Fibroblast of mammary gland (primary cell): Measurements from ENCODE around the gene EFCAB12.
"Not testable (repeated sequence)": the region's sequence is repeated elsewhere in the genome, so short reads cannot be mapped to it uniquely, and the experiment has no call there.

ENCODE experiments used
- DNase-seq: peaks from one replicate; pipeline ENCODE4 v3.0.0-alpha.2; 2010; ENCODE audit warnings: low read depth
- H3K4me3 ChIP-seq: 2 replicates; pipeline ENCODE4 v1.5.1; 2011; ENCODE audit warnings: low read depth, mild to moderate bottlenecking, low read length, moderate library complexity; ENCODE audit not compliant: control insufficient read depth
- TF ChIP-seq, protein P1 (sequence below): conservative IDR thresholded peaks from 2 replicates; pipeline ENCODE4 v1.5.1; 2011; ENCODE audit warnings: low read depth, low read length, inconsistent platforms; ENCODE audit not compliant: control insufficient read depth, insufficient read depth

The EFCAB12 gene

DNA sequence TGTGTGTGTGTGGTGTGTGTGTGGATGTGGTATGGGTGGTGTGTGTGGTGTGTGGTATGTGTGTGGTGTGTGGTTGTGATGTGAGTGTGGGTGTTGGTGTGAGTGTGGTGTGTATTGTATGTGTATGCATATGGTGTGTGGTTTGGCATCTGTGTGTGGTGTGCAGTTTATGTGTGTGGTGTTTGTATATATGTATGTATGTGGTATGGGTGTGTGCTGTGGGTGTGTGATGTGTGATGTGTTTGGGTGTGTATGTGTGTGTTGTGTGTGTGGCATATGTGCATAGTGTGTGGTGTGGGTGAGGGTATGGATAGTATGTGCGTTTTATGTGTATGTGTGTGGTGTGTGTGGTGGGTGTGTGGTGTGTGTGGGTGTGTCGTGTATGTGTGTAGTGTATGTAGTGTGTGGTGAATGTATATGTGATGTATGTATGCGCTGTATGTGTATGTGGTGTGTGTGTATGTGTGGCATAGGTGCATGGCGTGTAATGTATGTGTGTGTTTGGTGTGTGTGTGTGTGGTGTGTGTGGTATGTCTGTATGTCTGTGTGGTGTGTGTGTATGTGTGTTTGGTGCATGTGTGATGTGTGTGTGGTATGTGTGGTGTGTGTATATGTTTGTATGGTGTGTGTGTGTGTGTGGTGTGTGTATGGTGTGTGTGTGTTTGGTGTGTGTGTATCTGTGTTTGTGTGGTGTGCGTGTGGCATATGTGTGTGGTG is 58.0 kb downstream of the EFCAB12 start:
- no peak for DNase-seq
- TF ChIP-seq, protein P1, sequence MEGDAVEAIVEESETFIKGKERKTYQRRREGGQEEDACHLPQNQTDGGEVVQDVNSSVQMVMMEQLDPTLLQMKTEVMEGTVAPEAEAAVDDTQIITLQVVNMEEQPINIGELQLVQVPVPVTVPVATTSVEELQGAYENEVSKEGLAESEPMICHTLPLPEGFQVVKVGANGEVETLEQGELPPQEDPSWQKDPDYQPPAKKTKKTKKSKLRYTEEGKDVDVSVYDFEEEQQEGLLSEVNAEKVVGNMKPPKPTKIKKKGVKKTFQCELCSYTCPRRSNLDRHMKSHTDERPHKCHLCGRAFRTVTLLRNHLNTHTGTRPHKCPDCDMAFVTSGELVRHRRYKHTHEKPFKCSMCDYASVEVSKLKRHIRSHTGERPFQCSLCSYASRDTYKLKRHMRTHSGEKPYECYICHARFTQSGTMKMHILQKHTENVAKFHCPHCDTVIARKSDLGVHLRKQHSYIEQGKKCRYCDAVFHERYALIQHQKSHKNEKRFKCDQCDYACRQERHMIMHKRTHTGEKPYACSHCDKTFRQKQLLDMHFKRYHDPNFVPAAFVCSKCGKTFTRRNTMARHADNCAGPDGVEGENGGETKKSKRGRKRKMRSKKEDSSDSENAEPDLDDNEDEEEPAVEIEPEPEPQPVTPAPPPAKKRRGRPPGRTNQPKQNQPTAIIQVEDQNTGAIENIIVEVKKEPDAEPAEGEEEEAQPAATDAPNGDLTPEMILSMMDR, result no peak

DNA sequence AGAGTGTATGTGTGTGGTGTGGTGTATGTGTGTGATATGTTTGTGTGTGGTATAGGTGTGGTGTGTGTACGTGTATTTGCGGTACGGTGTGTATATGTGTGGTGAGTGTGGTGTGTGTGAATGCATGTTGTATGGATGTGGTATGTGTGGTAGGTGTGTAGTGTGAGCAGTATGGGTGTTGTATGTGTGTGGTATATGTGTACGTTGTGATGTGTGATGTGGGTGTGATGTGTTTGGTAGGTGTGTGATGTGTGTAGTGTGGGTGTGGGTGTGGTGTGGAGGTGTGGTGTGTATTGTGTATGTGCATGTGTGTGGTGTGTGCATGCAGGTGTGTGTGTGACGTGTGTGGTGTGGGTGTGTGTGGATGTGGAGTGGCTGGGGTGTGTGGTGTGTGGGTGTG is 58.7 kb downstream of the EFCAB12 start:
- no peak for DNase-seq
- H3K4me3 ChIP-seq, result no peak overlapping the region
- TF ChIP-seq, protein P1, result no peak

More for the DNA sequence above, 58.0 kb downstream of the EFCAB12 start:
- no peak overlapping the region for H3K4me3 ChIP-seq

DNA sequence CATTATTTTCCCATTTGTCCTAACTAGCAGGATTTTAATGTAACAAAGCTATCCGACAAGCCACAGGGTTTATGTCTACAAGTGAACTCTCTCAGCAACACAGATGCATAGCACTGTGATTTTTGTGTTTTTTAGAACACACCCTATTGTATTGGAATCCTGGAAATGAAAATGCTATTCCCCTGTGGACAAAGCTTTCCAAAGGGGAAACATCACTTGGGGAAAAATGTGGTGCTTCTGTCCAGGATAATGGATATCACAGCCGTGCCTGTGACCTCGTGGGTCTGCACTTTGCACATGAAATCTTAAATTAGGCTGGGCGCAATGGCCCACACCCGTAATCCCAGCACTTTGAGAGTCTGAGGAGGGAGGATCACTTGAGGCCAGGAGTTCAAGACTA is 60.6 kb downstream of the EFCAB12 start:
- TF ChIP-seq, protein P1, result no peak
- DNase-seq, result no peak
- H3K4me3 ChIP-seq, result no peak overlapping the region

DNA sequence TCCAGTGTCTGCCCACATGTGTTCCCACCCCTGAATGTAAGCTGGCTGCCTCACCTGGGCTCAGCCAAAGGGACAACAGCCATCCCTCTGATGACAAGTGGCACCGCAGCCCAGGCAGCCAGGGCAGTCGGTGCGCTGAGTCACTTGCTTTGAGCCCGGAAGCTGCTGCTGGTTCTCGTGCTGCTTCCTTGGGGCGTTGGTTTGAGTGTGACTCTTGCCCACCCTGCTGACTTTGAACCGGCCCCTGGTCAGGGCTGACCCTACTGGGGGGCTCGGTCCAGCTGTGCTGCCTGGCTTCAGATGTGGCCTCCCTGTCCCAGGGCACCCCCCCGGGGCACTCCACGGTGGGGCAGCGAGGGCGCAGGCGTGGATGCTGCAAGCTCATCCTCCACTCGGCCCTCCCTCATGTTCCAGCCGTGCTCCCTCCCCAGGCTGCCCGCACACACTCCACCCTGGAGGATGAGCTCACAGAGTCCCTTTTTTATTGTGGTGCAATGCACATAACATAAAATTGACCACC is 62.1 kb downstream of the EFCAB12 start:
- no peak overlapping the region for H3K4me3 ChIP-seq
- TF ChIP-seq, protein P1, result no peak

DNA sequence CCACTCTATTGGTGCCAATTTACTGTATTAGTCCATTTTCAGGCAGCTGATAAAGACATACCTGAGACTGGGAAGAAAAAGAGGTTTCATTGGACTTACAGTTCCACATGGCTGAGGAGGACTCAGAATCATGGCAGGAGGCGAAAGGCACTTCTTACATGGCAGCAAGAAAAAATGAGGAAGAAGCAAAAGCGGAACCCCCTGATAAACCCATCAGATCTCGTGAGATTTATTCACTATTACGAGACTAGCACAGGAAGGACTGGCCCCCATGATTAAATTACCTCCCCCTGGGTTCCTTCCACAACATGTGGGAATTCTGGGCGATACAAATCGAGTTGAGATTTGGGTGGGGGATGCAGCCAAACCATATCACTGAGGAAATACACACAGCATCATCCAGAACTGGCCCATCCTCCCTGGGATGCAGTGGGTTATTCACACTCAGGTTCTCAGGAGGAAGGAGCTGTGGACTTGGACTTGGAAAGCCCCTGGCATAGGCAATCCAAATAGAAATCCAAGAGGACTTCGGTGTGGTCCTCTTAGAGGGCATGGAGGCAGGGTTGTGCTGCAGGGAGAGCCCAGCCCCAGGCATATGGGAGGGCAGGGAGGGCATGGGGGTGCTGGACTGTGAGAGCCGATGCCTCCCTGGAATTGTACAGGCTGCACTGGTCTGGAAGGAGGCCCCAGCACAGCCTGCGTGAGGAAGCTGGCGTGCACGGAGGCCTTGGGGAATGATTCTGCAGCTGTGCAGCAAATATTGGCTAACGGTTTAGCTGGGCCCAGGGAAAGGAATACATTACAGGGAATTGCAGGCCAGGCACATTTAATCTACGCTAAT is 62.9 kb downstream of the EFCAB12 start:
- TF ChIP-seq, protein P1, result no peak
- H3K4me3 ChIP-seq, result no peak overlapping the region
- DNase-seq, result no peak

More for the DNA sequence above, 62.1 kb downstream of the EFCAB12 start:
- no peak for DNase-seq

DNA sequence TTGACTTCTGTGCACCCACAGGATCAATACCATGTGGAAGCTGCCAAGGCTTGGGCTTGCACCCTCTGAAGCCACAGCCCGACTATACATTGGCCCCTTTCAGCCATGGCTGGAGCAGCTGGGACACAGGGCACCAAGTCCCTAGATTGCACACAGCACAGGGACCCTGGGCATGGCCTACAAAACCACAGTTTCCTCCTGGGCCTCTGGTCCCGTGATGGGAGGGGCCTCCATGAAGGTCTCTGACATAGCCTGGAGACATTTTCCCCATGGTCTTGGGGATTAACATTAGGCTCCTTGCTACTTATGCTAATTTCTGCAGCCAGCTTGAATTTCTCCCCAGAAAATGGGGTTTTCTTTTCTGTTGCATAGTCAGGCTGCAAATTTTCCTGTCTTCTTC is 63.6 kb downstream of the EFCAB12 start:
- DNase-seq, H3K4me3 ChIP-seq: not testable (repeated sequence)

DNA sequence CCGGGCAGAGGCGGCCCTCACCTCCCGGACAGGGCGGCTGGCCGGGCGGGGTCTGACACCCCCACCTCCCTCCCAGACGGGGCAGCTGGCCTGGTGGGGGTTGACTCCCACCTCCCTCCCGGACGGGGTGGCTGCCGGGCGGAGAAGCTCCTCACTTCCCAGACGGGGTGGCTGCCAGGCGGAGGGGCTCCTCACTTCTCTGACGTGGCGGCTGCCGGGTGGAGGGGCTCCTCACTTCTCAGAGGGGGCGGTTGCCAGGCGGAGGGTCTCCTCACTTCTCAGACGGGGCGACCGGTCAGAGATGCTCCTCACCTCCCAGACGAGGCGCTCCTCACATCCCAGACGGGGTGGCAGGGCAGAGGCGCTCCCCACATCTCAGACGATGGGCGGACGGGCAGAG is 65.1 kb downstream of the EFCAB12 start:
- not testable (repeated sequence) for H3K4me3 ChIP-seq

More for the DNA sequence above, 65.1 kb downstream of the EFCAB12 start:
- not testable (repeated sequence) for DNase-seq
